ENCODE measurements around the gene ZSCAN5A.

ZSCAN5A gene

DNA sequence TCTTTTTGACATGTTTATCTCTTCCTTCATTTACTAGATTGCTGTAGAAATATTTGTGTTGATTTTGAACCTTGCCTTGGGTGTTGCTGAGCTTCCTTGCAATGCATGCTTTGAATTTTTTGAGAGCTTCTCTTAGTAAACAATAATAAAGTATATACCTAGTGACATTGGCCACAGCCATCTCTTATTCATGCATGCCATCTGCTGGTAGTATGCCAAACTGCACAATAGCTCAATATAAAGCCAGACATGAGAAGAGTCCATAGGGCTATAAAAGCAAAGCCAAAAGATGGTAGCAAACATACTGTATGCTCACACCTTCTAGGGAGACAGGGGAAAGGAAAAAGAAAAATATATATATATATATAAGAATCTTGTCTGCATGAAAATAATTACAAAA is 18.9 kb upstream of the ZSCAN5A start:
- ChIA-PET POLR2A (interaction anchor here (0.7 to 1.1 kb wide), 4 partner anchors 79 to 701 kb away, joined by 3 to 4 read pairs (median 4); no protein-coding TSS in a partner anchor), CTCF (interaction anchor here (0.5 to 5.0 kb wide), 53 partner anchors 7 to 1810 kb away, joined by 3 to 118 read pairs (median 4); no protein-coding TSS in a partner anchor)
- H3K9me3 ChIP-seq (ENCODE audit: control insufficient read depth, insufficient read depth, low read depth, low read length), result no peaks in the 10 kb centered on the region; the same call in 1 of the 2 replicates
- H3K36me3 ChIP-seq (ENCODE audit: control insufficient read depth in 2 of 2, insufficient read depth in 1 of 2, low read length in 2 of 2), result no peaks in the 10 kb centered on the region
- H3K4me3 ChIP-seq (ENCODE audit: low read depth, low read length), result no peak overlapping the region
- no peak overlapping the region for H3K27ac ChIP-seq (ENCODE audit: extremely low read depth, low read depth, low read length)
- TF ChIP-seq ZNF654 (tag by site-specific recombination; IDR thresholded peaks at IDR 0.05; ENCODE audit: low read depth) (peak; percentile 30), TCF7L2 (IDR thresholded peaks at IDR 0.05; ENCODE audit: borderline replicate concordance, low read depth, low read length) (no peak)
- no peaks in the 10 kb centered on the region for H3K4me1 ChIP-seq (ENCODE audit: control insufficient read depth, insufficient read depth, low read length)

DNA sequence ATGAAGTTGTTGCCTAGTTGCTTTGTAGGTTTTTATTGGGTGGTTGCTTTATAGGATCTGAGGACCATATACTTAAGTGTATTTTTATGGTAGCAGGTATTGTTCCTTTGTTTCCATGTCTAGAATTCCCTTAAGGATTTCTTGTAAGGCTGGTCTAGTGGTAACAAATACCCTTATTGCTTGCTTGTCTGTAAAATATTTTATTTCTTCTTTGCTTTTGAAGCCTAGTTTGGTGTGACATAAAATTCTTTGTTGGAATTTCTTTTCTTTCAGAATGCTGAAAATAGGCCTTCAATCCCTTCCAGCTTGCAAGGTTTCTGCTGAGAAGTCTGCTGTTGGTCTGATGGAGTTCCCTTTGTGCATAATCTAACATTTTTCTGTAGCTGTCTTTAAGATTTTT is 18.1 kb upstream of the ZSCAN5A start:
- Histone ChIP-seq H3K9me3 (ENCODE audit: control insufficient read depth, insufficient read depth, low read depth, low read length) (no peaks in the 10 kb centered on the region; the same call in 1 of the 2 replicates), H3K27ac (ENCODE audit: extremely low read depth, low read depth, low read length) (no peak overlapping the region), H3K36me3 (ENCODE audit: control insufficient read depth in 2 of 2, insufficient read depth in 1 of 2, low read length in 2 of 2) (no peaks in the 10 kb centered on the region), H3K4me1 (ENCODE audit: control insufficient read depth, insufficient read depth, low read length) (no peaks in the 10 kb centered on the region), H3K4me3 (ENCODE audit: low read depth, low read length) (no peak overlapping the region)
- TF ChIP-seq ZNF558 (tag by site-specific recombination; IDR thresholded peaks at IDR 0.05) (no peak), ZNF670 (tag by site-specific recombination; IDR thresholded peaks at IDR 0.05; ENCODE audit: low read depth) (no peak), ZBTB7A (tag by site-specific recombination; IDR thresholded peaks at IDR 0.05; ENCODE audit: low read depth) (no peak), SETDB1 (IDR thresholded peaks at IDR 0.05; ENCODE audit: insufficient read length, low read length) (peak; percentile 73), EGR2 (tag by site-specific recombination; IDR thresholded peaks at IDR 0.05; ENCODE audit: low read depth) (no peak), ZNF23 (tag by site-specific recombination; IDR thresholded peaks at IDR 0.05; ENCODE audit: borderline replicate concordance) (no peak)
- TF ChIP-seq, protein P1, sequence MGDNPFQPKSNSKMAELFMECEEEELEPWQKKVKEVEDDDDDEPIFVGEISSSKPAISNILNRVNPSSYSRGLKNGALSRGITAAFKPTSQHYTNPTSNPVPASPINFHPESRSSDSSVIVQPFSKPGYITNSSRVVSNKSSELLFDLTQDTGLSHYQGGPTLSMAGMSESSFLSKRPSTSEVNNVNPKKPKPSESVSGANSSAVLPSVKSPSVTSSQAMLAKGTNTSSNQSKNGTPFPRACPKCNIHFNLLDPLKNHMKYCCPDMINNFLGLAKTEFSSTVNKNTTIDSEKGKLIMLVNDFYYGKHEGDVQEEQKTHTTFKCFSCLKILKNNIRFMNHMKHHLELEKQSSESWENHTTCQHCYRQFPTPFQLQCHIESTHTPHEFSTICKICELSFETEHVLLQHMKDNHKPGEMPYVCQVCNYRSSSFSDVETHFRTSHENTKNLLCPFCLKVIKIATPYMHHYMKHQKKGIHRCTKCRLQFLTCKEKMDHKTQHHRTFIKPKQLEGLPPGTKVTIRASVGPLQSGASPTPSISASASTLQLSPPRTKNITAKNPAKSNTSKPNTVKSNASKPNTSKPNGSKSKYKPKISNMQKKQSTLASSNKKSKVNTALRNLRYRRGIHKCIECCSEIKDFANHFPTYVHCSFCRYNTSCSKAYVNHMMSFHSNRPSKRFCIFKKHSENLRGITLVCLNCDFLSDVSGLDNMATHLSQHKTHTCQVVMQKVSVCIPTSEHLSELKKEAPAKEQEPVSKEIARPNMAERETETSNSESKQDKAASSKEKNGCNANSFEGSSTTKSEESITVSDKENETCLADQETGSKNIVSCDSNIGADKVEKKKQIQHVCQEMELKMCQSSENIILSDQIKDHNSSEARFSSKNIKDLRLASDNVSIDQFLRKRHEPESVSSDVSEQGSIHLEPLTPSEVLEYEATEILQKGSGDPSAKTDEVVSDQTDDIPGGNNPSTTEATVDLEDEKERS (tag by site-specific recombination; IDR thresholded peaks at IDR 0.05), result no peak
- POLR2A ChIA-PET, result interaction anchor here (1.0 to 1.1 kb wide), 2 partner anchors 78 to 698 kb away, joined by 4 read pairs; no protein-coding TSS in a partner anchor
- CTCF ChIA-PET, result interaction anchor here (0.6 to 5.0 kb wide), 31 partner anchors 8 to 872 kb away, joined by 3 to 118 read pairs (median 5); no protein-coding TSS in a partner anchor

DNA sequence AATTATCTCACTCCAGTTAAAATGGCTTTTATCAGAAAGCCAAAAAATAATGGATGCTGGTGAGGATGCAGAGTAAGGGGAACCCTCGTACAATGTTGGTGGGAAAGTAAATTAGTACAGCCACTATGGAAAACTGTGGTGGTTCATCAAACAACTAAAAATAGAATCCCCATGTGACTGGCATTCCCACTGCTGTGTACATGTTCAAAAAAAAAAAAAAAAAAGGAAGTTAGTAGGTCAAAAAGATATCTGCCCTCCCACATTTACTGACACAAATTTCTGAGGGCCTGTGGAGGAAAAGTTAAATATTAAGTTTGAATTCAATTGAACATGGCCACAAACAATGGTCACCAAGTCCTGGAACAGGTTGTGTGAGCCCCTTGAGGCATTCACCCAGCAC is 9.8 kb upstream of the ZSCAN5A start:
- TF ChIP-seq ZFHX2 (tag by site-specific recombination; conservative IDR thresholded peaks at IDR 0.05) (no peak), GLIS2 (tag by site-specific recombination; IDR thresholded peaks at IDR 0.05) (no peak), ZNF626 (tag by site-specific recombination; IDR thresholded peaks at IDR 0.05) (no peak), ZNF624 (tag by site-specific recombination; IDR thresholded peaks at IDR 0.05) (no peak), ZNF202 (tag by site-specific recombination; IDR thresholded peaks at IDR 0.05; ENCODE audit: borderline replicate concordance) (no peak), ZNF677 (tag by site-specific recombination; IDR thresholded peaks at IDR 0.05) (no peak), ZNF571 (tag by site-specific recombination; IDR thresholded peaks at IDR 0.05) (no peak), ZFP3 (tag by site-specific recombination; IDR thresholded peaks at IDR 0.05; ENCODE audit: low read depth) (no peak), ZNF48 (tag by site-specific recombination; IDR thresholded peaks at IDR 0.05) (no peak), ZNF529 (tag by site-specific recombination; IDR thresholded peaks at IDR 0.05; ENCODE audit: insufficient replicate concordance) (no peak), ZNF670 (tag by site-specific recombination; IDR thresholded peaks at IDR 0.05; ENCODE audit: low read depth) (no peak), ZNF239 (tag by site-specific recombination; IDR thresholded peaks at IDR 0.05) (no peak), BCL11B (tag by site-specific recombination; IDR thresholded peaks at IDR 0.05; ENCODE audit: low read depth) (no peak), HOXA7 (CRISPR knock-in tag; IDR thresholded peaks at IDR 0.05; ENCODE audit: borderline replicate concordance) (no peak)
- TF ChIP-seq, protein P2, sequence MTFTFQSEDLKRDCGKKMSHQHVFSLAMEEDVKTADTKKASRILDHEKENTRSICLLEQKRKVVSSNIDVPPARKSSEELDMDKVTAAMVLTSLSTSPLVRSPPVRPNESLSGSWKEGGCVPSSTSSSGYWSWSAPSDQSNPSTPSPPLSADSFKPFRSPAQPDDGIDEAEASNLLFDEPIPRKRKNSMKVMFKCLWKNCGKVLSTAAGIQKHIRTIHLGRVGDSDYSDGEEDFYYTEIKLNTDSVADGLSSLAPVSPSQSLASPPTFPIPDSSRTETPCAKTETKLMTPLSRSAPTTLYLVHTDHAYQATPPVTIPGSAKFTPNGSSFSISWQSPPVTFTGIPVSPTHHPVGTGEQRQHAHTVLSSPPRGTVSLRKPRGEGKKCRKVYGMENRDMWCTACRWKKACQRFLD (tag by site-specific recombination; IDR thresholded peaks at IDR 0.05), result no peak
- TF ChIP-seq, protein P3, sequence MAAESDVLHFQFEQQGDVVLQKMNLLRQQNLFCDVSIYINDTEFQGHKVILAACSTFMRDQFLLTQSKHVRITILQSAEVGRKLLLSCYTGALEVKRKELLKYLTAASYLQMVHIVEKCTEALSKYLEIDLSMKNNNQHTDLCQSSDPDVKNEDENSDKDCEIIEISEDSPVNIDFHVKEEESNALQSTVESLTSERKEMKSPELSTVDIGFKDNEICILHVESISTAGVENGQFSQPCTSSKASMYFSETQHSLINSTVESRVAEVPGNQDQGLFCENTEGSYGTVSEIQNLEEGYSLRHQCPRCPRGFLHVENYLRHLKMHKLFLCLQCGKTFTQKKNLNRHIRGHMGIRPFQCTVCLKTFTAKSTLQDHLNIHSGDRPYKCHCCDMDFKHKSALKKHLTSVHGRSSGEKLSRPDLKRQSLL (tag by site-specific recombination; IDR thresholded peaks at IDR 0.05), result no peak
- TF ChIP-seq, protein P4, sequence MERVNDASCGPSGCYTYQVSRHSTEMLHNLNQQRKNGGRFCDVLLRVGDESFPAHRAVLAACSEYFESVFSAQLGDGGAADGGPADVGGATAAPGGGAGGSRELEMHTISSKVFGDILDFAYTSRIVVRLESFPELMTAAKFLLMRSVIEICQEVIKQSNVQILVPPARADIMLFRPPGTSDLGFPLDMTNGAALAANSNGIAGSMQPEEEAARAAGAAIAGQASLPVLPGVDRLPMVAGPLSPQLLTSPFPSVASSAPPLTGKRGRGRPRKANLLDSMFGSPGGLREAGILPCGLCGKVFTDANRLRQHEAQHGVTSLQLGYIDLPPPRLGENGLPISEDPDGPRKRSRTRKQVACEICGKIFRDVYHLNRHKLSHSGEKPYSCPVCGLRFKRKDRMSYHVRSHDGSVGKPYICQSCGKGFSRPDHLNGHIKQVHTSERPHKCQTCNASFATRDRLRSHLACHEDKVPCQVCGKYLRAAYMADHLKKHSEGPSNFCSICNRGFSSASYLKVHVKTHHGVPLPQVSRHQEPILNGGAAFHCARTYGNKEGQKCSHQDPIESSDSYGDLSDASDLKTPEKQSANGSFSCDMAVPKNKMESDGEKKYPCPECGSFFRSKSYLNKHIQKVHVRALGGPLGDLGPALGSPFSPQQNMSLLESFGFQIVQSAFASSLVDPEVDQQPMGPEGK (tag by site-specific recombination; IDR thresholded peaks at IDR 0.05), result no peak
- no peaks in the 10 kb centered on the region for H3K4me1 ChIP-seq (ENCODE audit: control insufficient read depth, insufficient read depth, low read length)
- H3K36me3 ChIP-seq (ENCODE audit: control insufficient read depth in 2 of 2, insufficient read depth in 1 of 2, low read length in 2 of 2), result no peaks in the 10 kb centered on the region
- no peaks in the 10 kb centered on the region for H3K9me3 ChIP-seq (ENCODE audit: control insufficient read depth, insufficient read depth, low read depth, low read length)
- POLR2A ChIA-PET, result no interaction called here
- H3K4me3 ChIP-seq (ENCODE audit: low read depth, low read length), result no peak overlapping the region
- no peak overlapping the region for H3K27ac ChIP-seq (ENCODE audit: extremely low read depth, low read depth, low read length)
- CTCF ChIA-PET, result interaction anchor here (1.0 to 1.3 kb wide), 2 partner anchors 9 to 15 kb away, joined by 3 to 6 read pairs; no protein-coding TSS in a partner anchor
